GM12892 (cell line): ENCODE data around the gene IFNL2.

Experiments used
- POLR2A ChIP-seq: IDR thresholded peaks from 2 replicates; pipeline ENCODE4 v1.6.1; 2011; ENCODE audit warnings: low read depth, low read length, control low read depth
- POLR2AphosphoS5 ChIP-seq: IDR thresholded peaks from 2 replicates; pipeline ENCODE4 v1.6.1; 2011; ENCODE audit warnings: low read depth, low read length, control low read depth
- TAF1 ChIP-seq: IDR thresholded peaks from 2 replicates; pipeline ENCODE4 v1.6.1; 2011; ENCODE audit warnings: low read depth, mild to moderate bottlenecking, control low read depth, low read length, borderline replicate concordance

DNA sequence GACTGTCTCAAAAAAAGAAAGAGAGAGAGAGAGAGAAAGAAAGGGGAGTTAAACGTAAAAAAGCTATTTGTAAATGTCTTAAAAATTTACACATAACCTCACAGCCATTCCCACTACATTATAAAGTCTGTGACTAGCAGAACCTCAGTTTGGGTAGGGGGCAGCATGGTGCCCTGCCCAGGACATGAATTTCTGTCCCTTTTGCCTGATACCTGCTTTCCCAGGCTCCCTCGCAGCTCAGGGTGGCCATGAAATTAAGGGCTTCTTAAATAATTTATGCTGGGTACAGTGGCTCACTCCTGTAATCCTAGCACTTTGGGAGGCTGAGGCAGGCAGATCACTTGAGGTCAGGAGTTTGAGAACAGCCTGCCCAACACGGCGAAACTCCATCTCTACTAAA lies 32.8 kb downstream of the IFNL2 start:
- no peak for TF ChIP-seq POLR2A
- TF ChIP-seq POLR2AphosphoS5 = no peak
- no peak for TF ChIP-seq TAF1
